ENCODE data around the gene FRMD4A. TPM values are rescaled to one million over a fixed set of nuclear protein-coding genes. Genes with fewer than 3 reads are reported as not detected.
A peak's percentile ranks its signal among the peaks of the same experiment; 100 is the strongest.

The FRMD4A gene
- total RNA-seq, 2 donors from 2014 or later = 18.9 to 46.1 TPM

DNA sequence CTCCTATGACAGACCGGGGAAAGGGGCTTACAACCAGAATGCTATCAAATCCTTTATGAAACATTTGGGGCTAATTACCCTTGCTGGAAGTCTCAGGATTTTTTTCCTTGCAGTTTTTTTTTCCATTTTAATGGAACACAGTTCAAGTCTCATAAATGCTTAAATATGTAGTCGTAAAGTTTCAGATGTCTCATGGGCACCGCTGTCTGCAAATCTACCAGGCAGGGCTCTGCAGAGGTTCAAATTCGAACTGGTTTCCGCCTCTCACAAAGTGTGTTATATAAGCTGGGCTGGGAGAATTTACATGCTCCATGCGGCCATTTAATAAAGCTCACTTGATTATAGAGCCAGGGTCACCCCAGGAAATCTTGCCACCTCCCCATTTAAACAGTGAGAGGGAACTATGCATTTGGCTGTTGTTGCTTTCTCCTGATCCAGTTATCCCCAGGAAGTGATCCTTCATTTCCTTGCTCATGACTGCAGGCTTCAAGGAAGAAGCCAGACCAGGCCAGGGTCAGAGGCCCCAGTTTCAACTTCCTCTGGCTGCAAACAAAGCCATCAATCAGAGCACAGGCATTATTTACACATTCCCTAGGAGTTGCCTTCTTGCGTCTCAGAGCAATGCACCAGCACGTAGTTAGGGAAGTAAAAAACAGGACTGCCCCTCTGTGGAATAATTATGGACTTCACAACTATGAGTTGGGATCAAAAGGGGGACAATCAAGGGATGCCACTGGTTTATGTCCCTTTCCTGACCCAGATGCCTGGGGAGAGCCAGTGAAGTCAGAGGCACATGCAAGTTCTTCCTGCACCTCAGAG is 385.1 kb downstream of the FRMD4A start:
- intact Hi-C loops (cut with DNase I) = no loop called here
- 59 to 65% methylated on average over 8 of the region's 8 CpGs for WGBS, 2 donors

DNA sequence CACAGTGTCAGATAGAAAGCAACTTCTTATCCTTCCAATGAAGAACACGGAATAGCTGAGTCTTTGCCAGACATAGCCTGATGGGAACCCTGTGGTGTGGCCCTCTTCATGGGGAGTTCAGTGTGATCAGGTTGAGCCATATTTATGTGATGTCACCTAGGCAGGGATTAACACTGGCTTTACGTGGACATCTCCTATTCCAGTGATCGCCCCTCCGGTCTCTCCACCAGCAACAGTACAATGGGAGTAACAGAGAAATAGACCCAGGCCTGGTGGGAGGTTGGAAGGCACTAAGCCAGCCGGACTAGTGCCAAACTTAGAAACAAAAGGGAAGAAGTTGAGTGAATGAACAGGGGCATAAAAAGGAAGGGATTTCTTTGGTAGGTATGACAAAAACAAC is 385.9 kb downstream of the FRMD4A start:
- WGBS, 2 donors = 85 to 95% methylated on average over 5 of the region's 5 CpGs
- intact Hi-C loops (cut with DNase I) = no loop called here
- no peak for DNase-seq
- Histone ChIP-seq H3K27ac (no peak overlapping the region), H3K9me3 (no peaks in the 10 kb centered on the region), H3K27me3 (no peaks in the 10 kb centered on the region), H3K4me1 (peaks cover 3% of the 10 kb centered on the region), H3K36me3 (replicated peaks in 1 of 2; ENCODE audit: insufficient read depth in 1 of 2, low read depth in 2 of 2) (no peaks in the 10 kb centered on the region), H3K4me3 (no peak overlapping the region)
- ATAC-seq = no peak
- no peak for TF ChIP-seq POLR2A (IDR thresholded peaks at IDR 0.05)
- TF ChIP-seq, protein P1, sequence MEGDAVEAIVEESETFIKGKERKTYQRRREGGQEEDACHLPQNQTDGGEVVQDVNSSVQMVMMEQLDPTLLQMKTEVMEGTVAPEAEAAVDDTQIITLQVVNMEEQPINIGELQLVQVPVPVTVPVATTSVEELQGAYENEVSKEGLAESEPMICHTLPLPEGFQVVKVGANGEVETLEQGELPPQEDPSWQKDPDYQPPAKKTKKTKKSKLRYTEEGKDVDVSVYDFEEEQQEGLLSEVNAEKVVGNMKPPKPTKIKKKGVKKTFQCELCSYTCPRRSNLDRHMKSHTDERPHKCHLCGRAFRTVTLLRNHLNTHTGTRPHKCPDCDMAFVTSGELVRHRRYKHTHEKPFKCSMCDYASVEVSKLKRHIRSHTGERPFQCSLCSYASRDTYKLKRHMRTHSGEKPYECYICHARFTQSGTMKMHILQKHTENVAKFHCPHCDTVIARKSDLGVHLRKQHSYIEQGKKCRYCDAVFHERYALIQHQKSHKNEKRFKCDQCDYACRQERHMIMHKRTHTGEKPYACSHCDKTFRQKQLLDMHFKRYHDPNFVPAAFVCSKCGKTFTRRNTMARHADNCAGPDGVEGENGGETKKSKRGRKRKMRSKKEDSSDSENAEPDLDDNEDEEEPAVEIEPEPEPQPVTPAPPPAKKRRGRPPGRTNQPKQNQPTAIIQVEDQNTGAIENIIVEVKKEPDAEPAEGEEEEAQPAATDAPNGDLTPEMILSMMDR (IDR thresholded peaks at IDR 0.05) = no peak

More for the DNA sequence above, 385.1 kb downstream of the FRMD4A start:
- Histone ChIP-seq H3K4me1 (peaks cover 3% of the 10 kb centered on the region), H3K27ac (peak overlapping the region in 1 of 4 donors; percentile 11), H3K36me3 (replicated peaks in 1 of 2; ENCODE audit: insufficient read depth in 1 of 2, low read depth in 2 of 2) (no peaks in the 10 kb centered on the region), H3K27me3 (no peaks in the 10 kb centered on the region), H3K4me3 (no peak overlapping the region), H3K9me3 (no peaks in the 10 kb centered on the region)
- DNase-seq = peak in 1 of 4 donors; percentile 23
- peak; percentile 55 for ATAC-seq
- TF ChIP-seq, protein P1 (IDR thresholded peaks at IDR 0.05) = peak in 1 of 7 experiments; percentile 11
- no peak for TF ChIP-seq POLR2A (IDR thresholded peaks at IDR 0.05)

DNA sequence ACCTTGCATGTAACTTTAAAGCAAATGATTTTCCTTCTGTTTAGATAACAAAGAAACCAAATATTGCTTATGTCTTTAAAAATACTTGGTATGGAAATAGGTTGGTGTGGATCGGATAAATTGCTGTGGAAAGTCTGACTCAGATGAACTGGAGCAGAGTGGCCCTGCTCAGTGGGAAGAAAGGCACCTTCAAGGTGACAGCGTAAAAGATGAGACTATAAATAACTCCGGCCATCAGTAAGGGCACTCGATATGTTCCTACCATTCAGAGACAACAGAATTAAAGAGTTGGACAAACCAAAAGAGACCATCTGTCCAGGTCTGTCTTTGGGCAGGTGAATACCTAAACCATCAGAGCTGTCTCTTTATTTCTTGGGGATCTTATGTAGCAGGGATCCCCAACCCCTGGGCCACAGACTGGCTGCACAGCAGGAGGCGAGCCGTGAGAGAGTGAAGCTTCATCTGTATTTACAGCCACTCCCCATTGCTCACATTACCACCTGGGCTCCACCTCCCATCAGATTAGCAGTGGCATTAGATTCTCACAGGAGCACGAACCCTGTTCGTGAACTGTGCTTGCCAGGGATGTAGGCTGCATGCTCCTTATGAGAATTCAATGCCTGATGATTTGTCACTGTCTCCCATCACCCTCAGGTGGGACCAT is 386.9 kb downstream of the FRMD4A start:
- H3K27ac ChIP-seq = no peak overlapping the region
- TF ChIP-seq, protein P1 (IDR thresholded peaks at IDR 0.05) = no peak
- TF ChIP-seq POLR2A (IDR thresholded peaks at IDR 0.05) = no peak
- DNase-seq (peak in 2 of 4 donors; percentile 39 to 43), ATAC-seq (no peak)
- H3K36me3 ChIP-seq (replicated peaks in 1 of 2; ENCODE audit: insufficient read depth in 1 of 2, low read depth in 2 of 2) = no peaks in the 10 kb centered on the region
- no peaks in the 10 kb centered on the region for H3K9me3 ChIP-seq
- no peaks in the 10 kb centered on the region for H3K27me3 ChIP-seq
- H3K4me1 ChIP-seq = peaks cover 3% of the 10 kb centered on the region
- intact Hi-C loops (cut with DNase I) = no loop called here
- H3K4me3 ChIP-seq = no peak overlapping the region
- 67 to 68% methylated on average over 8 of the region's 8 CpGs for WGBS, 2 donors

DNA sequence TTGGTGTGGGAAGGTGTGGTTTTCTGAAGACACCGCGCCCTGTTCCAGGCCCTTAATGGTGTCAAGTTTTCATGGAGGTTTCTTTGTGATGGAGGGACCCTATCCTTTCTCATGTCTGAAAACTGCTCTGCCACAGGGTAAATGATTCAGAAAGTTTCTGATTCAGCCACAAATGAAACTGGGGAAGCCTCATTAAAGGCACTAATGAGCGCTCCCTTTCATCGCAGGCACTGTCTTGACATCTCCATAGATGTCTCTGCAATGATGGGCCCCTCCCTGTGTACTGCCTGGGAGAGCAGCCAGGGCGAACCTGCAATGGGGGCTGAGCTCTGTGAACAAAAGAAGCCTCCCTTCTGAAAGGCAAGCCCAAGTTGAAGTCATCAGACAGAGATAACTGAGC is 388.7 kb downstream of the FRMD4A start:
- WGBS, 2 donors = 73 to 85% methylated on average over 5 of the region's 5 CpGs
- no peaks in the 10 kb centered on the region for H3K9me3 ChIP-seq
- peaks cover 3% of the 10 kb centered on the region for H3K4me1 ChIP-seq
- DNase-seq = no peak
- H3K4me3 ChIP-seq = no peak overlapping the region
- TF ChIP-seq POLR2A (IDR thresholded peaks at IDR 0.05) = no peak
- TF ChIP-seq, protein P1 (IDR thresholded peaks at IDR 0.05) = no peak
- no peak overlapping the region for H3K27ac ChIP-seq
- intact Hi-C loops (cut with DNase I) = no loop called here
- H3K27me3 ChIP-seq = no peaks in the 10 kb centered on the region
- no peak for ATAC-seq
- no peaks in the 10 kb centered on the region for H3K36me3 ChIP-seq (replicated peaks in 1 of 2; ENCODE audit: insufficient read depth in 1 of 2, low read depth in 2 of 2)
